ENCODE results near the gene ZSCAN10. TPM values are rescaled to one million over a fixed set of nuclear protein-coding genes. Genes with fewer than 3 reads are reported as not detected.

Gene ZSCAN10
- total and polyA plus RNA-seq, 9 of the 15 experiments (the other 6 are each of a cell fraction or from before 2014, with no cell fraction given) = 0.22 TPM; not detected in 8

DNA sequence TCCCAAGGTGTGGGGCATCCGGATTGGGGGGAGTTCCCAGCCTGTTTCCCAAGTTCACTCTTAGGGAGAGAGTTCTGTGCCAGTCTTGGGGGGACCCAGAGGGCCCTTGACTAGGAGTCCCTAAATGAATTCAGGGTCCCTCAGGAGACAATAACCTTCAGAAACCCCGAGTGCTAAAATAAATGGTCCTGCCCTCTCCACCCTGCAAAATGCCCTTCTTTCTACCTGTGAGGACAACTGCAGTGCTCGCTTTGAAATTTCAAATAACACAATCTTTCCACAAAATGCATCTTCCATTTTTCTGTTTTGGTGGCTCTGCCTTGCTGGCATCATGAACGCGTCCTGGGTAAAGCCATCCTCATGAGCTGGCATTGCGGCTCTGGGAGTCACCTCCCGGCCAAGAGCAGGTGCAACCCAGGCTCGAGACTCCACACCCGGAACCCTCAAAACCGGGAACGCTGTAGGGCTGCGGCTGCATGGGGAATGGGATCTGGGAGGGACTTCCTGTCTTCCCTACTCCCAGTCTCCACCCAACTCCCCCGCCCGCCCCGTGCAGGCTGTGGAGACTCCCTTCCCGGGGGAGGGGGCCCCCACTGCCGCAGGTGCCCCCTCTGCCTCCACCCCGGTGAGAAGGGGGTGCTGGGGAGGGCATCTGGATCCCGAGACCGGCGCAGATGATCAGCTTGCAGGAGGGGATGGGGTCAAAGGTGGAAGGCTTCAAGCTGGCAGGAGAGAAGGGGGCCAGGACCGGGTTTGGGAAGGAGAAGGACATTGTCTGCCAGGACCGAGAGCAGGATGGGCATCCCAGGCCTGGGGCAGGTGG lies 13.2 kb upstream of the ZSCAN10 start, which contains the start of gene ZNF205 (continued):
- TF ChIP-seq UBTF (IDR thresholded peaks at IDR 0.05; ENCODE audit: borderline replicate concordance in 1 of 2, low read depth in 2 of 2, low read length in 2 of 2) (peak in 1 of 2 experiments; percentile 76; a peak in 1 of 4 replicates), XRCC3 (IDR thresholded peaks at IDR 0.05) (no peak), RBM15 (IDR thresholded peaks at IDR 0.05; ENCODE audit: insufficient read depth, low read length) (no peak), TSC22D4 (tag; IDR thresholded peaks at IDR 0.05) (no peak), GABPB1 (CRISPR knock-in tag; IDR thresholded peaks at IDR 0.05) (peak; percentile 97), ZBTB40 (IDR thresholded peaks at IDR 0.05) (peak; percentile 98), ZBTB40 (CRISPR knock-in tag; IDR thresholded peaks at IDR 0.05) (no peak), ZC3H8 (IDR thresholded peaks at IDR 0.05) (no peak), HDAC2 (IDR thresholded peaks at IDR 0.05) (no peak), MCM2 (IDR thresholded peaks at IDR 0.05; ENCODE audit: low read depth) (no peak), SMARCA5 (IDR thresholded peaks at IDR 0.05) (no peak), RBM17 (IDR thresholded peaks at IDR 0.05; ENCODE audit: borderline replicate concordance, low read depth, low read length) (no peak), KAT7 (CRISPR knock-in tag; IDR thresholded peaks at IDR 0.05; ENCODE audit: borderline replicate concordance) (no peak), HSF4 (CRISPR knock-in tag; IDR thresholded peaks at IDR 0.05; ENCODE audit: borderline replicate concordance) (no peak), SPI1 (IDR thresholded peaks at IDR 0.05; ENCODE audit: borderline replicate concordance, low read depth, low read length) (no peak; the same call in 1 of the 2 replicates), ZEB2 (IDR thresholded peaks at IDR 0.05) (peak; percentile 97)
- TF ChIP-seq, protein P1, sequence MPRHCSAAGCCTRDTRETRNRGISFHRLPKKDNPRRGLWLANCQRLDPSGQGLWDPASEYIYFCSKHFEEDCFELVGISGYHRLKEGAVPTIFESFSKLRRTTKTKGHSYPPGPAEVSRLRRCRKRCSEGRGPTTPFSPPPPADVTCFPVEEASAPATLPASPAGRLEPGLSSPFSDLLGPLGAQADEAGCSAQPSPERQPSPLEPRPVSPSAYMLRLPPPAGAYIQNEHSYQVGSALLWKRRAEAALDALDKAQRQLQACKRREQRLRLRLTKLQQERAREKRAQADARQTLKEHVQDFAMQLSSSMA (CRISPR knock-in tag; IDR thresholded peaks at IDR 0.05) = no peak
